ENCODE measurements around the gene VEZF1. TPM values are rescaled to one million over a fixed set of nuclear protein-coding genes. Genes with fewer than 3 reads are reported as not detected.
"Not testable (repeated sequence)": the region's sequence is repeated elsewhere in the genome, so short reads cannot be mapped to it uniquely, and the experiment has no call there.

The VEZF1 gene
- total and polyA plus RNA-seq, 2 donors (not counting 1 experiment from before 2014, with no cell fraction given): 14.7 to 75.9 TPM

- no peak overlapping the region for H3K27ac Mint-ChIP-seq
Measured at GRCh38 chr17:57975044-57975443, 13.0 kb downstream of the VEZF1 start.

GRCh38 chr17:57974053-57974824 lies 13.8 kb downstream of the VEZF1 start:
- peaks cover 28% of the 10 kb centered on the region for H4K20me1 ChIP-seq (ENCODE audit: control insufficient read depth, insufficient read depth, low read length, poor library complexity, severe bottlenecking)
- DNase-seq; intact Hi-C loops (cut with micrococcal nuclease); H3K4me3 ChIP-seq (ENCODE audit: control extremely low read depth in 1 of 5, extremely low read depth in 1 of 5, insufficient read depth in 1 of 5, low read depth in 2 of 5, low read length in 4 of 5); POLR2A ChIA-PET; H3K27ac ChIP-seq (ENCODE audit: low read length in 2 of 2); H3K9me3 ChIP-seq (ENCODE audit: control extremely low read depth in 1 of 3, control insufficient read depth in 2 of 3, insufficient read depth in 1 of 3, low read length in 2 of 3); H3K4me1 Mint-ChIP-seq; H2AFZ ChIP-seq (ENCODE audit: insufficient read depth, low read depth, low read length, poor library complexity, severe bottlenecking); H3K4me2 ChIP-seq (replicated peaks; ENCODE audit: low read depth, low read length, poor library complexity, severe bottlenecking); ATAC-seq (ENCODE audit: low read depth); H3K79me2 ChIP-seq (ENCODE audit: control insufficient read depth, insufficient read depth, low read length); H3K4me1 ChIP-seq (ENCODE audit: control insufficient read depth in 2 of 2, insufficient read depth in 2 of 2, low read length in 2 of 2); H3K27me3 ChIP-seq (replicated peaks in 1 of 4; ENCODE audit: control extremely low read depth in 1 of 4, control insufficient read depth in 3 of 4, insufficient read depth in 4 of 4, low read length in 3 of 4); H3K9ac ChIP-seq (ENCODE audit: low read length); H3K27ac Mint-ChIP-seq; H3K27me3 Mint-ChIP-seq; H3K4me3 Mint-ChIP-seq; H3K9me3 Mint-ChIP-seq (ENCODE audit: insufficient read depth): not testable (repeated sequence)
- CTCF ChIA-PET: interaction anchor here (0.9 kb wide), 1 partner anchor 118 kb away, joined by 3 read pairs; no protein-coding TSS in a partner anchor
- peaks cover 20 to 60% of the 10 kb centered on the region in 2 experiments for H3K36me3 ChIP-seq (replicated peaks in 1 of 2; ENCODE audit: control extremely low read depth in 1 of 2, control insufficient read depth in 1 of 2, extremely low read depth in 1 of 2, insufficient read depth in 2 of 2, low read length in 1 of 2)
- WGBS (ENCODE audit: insufficient coverage): 92% methylated on average over 3 of the region's 4 CpGs

More at GRCh38 chr17:57975044-57975443, 13.0 kb downstream of the VEZF1 start:
- TF ChIP-seq EZH2 (IDR thresholded peaks at IDR 0.05; ENCODE audit: borderline replicate concordance, insufficient read depth, low read depth, low read length, poor library complexity, severe bottlenecking) (no peak), CTCF (IDR thresholded peaks at IDR 0.05) (no peak)
- Histone ChIP-seq H3K27ac (ENCODE audit: low read length in 2 of 2) (no peak overlapping the region), H2AFZ (ENCODE audit: insufficient read depth, low read depth, low read length, poor library complexity, severe bottlenecking) (no peak overlapping the region), H4K20me1 (ENCODE audit: control insufficient read depth, insufficient read depth, low read length, poor library complexity, severe bottlenecking) (peaks cover 28% of the 10 kb centered on the region), H3K36me3 (replicated peaks in 1 of 2; ENCODE audit: control extremely low read depth in 1 of 2, control insufficient read depth in 1 of 2, extremely low read depth in 1 of 2, insufficient read depth in 2 of 2, low read length in 1 of 2) (peaks cover 20 to 67% of the 10 kb centered on the region in 2 experiments), H3K27me3 (replicated peaks in 1 of 4; ENCODE audit: control extremely low read depth in 1 of 4, control insufficient read depth in 3 of 4, insufficient read depth in 4 of 4, low read length in 3 of 4) (no peaks in the 10 kb centered on the region), H3K9me3 (ENCODE audit: control extremely low read depth in 1 of 3, control insufficient read depth in 2 of 3, insufficient read depth in 1 of 3, low read length in 2 of 3) (no peaks in the 10 kb centered on the region), H3K4me1 (ENCODE audit: control insufficient read depth in 2 of 2, insufficient read depth in 2 of 2, low read length in 2 of 2) (no peaks in the 10 kb centered on the region), H3K9ac (ENCODE audit: low read length) (no peak overlapping the region), H3K4me3 (ENCODE audit: control extremely low read depth in 1 of 5, extremely low read depth in 1 of 5, insufficient read depth in 1 of 5, low read depth in 2 of 5, low read length in 4 of 5) (no peak overlapping the region), H3K4me2 (replicated peaks; ENCODE audit: low read depth, low read length, poor library complexity, severe bottlenecking) (no peak overlapping the region), H3K79me2 (ENCODE audit: control insufficient read depth, insufficient read depth, low read length) (no peaks in the 10 kb centered on the region)
- DNase-seq (no peak), ATAC-seq (ENCODE audit: low read depth) (no peak)
- CTCF ChIA-PET: interaction anchor here (1.5 kb wide), 1 partner anchor 25 kb away, joined by 6 read pairs; no protein-coding TSS in a partner anchor
- Mint-ChIP-seq H3K9me3 (ENCODE audit: insufficient read depth) (no peaks in the 10 kb centered on the region), H3K4me1 (no peaks in the 10 kb centered on the region), H3K27me3 (no peaks in the 10 kb centered on the region), H3K4me3 (no peak overlapping the region)
- POLR2A ChIA-PET: no interaction called here
- no CpG with 5 or more reads among the region's 1 CpG for WGBS (ENCODE audit: insufficient coverage)
- intact Hi-C loops (cut with micrococcal nuclease): no loop called here

Measured in B cell (primary cell).